NCI-H345 treated with DMSO at 0.1 percent for 48 hours (cell line): ENCODE measurements around the gene ADORA2A.

ENCODE experiments used
- DNase-seq: peaks from one replicate; lab custom pipeline; 2025; ENCODE audit not compliant: unreplicated experiment; lab: John Stamatoyannopoulos, UW

Gene ADORA2A

GRCh38 chr22:24427500-24428164, at the start of gene ADORA2A:
TSS of gene ADORA2A (plus strand) at chr22:24427599. CDS start at chr22:24433405, 5,806 bp downstream.
- DNase-seq, result no peak

DNA sequence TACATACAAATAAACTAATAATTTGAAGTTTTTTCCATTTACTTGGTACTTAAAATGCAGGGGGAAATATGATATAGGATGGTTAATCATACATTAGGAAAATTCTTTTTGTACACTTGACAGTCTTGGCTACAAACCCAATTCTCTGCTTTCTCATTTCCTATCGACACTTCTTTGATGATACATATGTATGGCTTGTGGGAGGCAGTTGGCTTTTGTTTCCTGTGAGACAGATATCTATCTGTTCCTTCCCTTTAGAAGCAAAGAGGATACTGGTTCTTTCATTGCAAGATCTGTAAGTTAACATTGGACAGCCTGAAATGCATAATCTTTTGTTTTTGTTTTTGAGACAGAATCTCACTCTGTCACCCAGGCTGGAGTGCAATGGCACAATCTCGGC, 47.9 kb upstream of the ADORA2A start:
- no peak for DNase-seq

- no peak for DNase-seq
These were observed 47.0 kb upstream of the ADORA2A start for GRCh38 chr22:24380220-24380904.

- DNase-seq, result no peak
These were observed 46.5 kb upstream of the ADORA2A start for GRCh38 chr22:24380905-24381230.

- no peak for DNase-seq
These were observed 44.3 kb upstream of the ADORA2A start for GRCh38 chr22:24383061-24383460.

GRCh38 chr22:24384131-24384530, 43.3 kb upstream of the ADORA2A start:
- no peak for DNase-seq

DNA sequence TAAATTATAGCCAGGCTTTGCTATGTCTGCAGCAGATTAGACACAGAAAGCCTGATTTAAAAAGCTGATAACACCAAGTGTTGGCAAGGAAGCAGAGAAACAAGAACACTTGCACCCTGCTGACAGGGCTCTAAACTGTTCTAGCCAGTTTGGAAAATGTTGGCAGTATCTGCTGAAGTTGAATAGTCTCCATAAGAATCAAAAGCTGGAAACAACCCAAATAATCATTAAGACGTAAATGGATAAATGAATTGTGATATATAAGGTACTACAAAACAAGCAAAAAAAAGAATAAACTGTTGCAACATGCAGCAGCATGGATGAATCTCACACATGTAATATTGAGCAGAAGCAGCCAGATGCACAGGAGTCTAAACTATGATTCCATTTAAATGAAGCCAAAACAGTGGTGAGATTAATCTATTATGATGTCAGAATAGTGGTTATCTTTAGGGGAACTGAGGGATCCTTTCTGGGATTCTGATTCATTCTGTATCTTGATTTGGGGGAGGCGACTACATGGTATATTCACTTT, 40.4 kb upstream of the ADORA2A start:
- DNase-seq, result no peak

- no peak for DNase-seq
These were observed 37.7 kb upstream of the ADORA2A start for GRCh38 chr22:24389680-24390079.

- no peak for DNase-seq
These were observed 37.2 kb upstream of the ADORA2A start for GRCh38 chr22:24390156-24390555.

DNA sequence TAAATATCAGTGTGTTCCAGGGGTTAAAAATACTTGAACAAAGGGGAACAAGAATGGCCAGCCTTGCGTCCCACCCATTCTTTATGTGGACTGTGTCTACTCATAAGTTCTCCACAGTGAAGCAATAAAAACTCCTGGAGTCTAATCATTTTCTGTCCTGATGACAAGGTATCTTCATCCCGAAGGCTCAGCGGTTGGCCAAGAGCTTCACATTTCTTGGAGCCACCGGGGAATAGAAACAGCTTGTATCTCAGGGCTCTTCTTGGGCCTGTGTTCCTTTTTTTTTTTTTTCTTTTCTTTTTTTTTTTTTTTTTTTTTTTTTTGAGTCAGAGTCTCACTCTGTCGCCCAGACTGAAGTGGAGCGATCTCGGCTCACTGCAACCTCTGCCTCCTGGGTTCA, 36.8 kb upstream of the ADORA2A start:
- DNase-seq, result no peak

DNA sequence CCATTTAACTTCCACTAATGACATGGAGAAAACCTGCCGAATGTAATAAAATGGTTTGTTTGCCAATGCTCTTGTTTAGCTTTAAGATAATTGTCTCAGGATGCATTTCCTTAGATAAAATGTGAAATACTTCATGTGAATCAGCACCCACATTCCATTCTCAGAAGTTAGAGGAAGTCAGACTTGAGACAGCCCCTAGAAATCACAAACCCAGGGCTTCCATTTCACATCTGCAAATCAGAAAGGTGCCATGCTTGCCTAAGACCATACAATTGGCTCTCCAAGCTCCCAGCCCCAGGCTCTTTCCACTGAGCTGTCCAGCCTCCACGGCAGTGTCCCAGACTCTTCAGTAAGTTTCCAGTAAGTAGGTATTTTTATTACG, 35.6 kb upstream of the ADORA2A start:
- no peak for DNase-seq

GRCh38 chr22:24392218-24392931, 35.0 kb upstream of the ADORA2A start:
- no peak for DNase-seq

GRCh38 chr22:24393012-24393559, 34.3 kb upstream of the ADORA2A start:
- no peak for DNase-seq

GRCh38 chr22:24393848-24394247, 33.6 kb upstream of the ADORA2A start:
- DNase-seq, result no peak

- DNase-seq, result no peak
These were observed 33.1 kb upstream of the ADORA2A start for GRCh38 chr22:24394254-24394653.

- no peak for DNase-seq
These were observed 29.0 kb upstream of the ADORA2A start for GRCh38 chr22:24398409-24398808.

DNA sequence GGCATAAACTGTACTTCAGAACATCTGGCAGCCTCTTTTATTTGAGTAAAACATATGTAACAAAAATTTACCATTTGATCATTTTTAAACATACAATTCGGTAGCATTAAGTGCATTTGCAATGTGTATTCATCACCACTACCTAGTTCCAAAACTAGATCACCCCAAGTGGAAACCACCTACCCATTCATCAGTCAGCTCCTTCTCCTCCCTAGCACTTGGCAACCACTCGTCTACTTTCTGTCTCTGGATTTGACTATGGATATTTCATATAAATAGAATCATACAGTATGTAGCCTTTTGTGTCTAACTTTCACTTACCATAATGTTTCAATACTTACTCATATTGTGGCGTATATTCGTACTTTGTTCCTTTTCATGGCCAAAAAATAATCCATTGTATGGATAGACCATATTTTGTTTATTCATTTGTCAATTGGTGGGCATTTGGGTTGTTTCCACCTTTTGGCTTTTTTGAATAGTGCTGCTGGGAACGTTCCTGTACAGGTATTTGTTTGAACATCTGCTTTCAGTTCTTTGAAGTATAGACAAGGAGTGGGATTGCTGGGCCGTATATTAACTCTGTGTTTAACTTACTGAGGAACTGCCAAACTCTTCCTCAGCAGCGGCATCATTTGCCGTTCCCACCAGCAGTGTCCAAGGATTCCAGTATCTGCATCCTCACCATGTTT, 27.2 kb upstream of the ADORA2A start:
- no peak for DNase-seq

DNA sequence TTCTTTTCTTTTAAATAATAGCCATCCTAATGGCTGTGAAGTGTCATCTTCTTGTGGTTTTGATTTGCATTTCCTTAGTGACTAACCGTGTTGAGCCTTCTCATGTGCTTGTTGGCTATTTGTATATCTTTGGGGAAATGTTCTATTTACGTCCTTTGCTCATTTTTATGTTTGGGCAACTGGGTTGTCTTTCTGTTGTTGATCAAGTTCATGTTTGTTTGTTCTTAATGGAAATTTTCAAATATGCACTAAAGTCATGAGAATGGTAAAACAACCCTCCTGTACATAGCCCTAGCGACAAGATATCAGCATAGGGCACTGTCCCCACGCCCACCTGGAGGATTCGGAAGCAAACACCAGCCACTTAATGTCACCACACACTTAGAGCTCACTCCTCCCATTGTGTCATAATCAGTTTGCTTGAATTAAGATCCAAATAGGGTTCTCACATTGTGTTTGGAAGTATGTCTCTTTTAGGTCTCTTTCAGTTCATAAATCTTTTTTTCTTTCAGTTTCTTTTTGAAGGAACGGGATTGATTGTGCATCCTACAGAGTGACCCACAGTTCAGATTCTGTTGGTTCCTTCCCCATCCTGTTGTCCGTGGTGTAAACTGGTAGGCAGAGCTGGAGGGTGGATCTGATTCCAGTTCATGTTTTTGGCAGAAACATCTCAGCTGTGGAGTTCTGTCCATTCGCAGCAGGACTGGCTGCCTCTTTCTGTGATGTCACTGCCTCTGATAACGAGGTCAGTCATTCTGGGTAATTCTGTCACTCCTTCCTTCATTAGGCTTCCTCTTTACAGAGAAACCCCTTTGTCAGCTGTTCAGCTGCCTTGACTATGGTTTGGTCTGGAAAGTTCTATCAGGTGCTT, 26.4 kb upstream of the ADORA2A start:
- no peak for DNase-seq

GRCh38 chr22:24401931-24402367, 25.4 kb upstream of the ADORA2A start:
- no peak for DNase-seq
